Type B pancreatic cell (in vitro differentiated cells): ENCODE measurements around the gene HNRNPLL. TPM values are rescaled to one million over a fixed set of nuclear protein-coding genes. Genes with fewer than 3 reads are reported as not detected.
A peak's percentile ranks its signal among the peaks of the same experiment; 100 is the strongest.

Experiments used
- DNase-seq: peaks from one replicate; pipeline ENCODE4 v3.0.0; 2021; ENCODE audit warnings: mixed read lengths; ENCODE audit not compliant: unreplicated experiment; ENCODE audit errors: extremely low spot score
- H3K27ac Mint-ChIP-seq: 2 replicates; pipeline ENCODE4 v1.8.0; 2021; ENCODE audit warnings: mild to moderate bottlenecking, mixed read lengths
- H3K27me3 Mint-ChIP-seq: 2 replicates; pipeline ENCODE4 v1.8.0; 2021; ENCODE audit warnings: mixed read lengths
- H3K36me3 Mint-ChIP-seq: 2 replicates; pipeline ENCODE4 v1.8.0; 2021; ENCODE audit warnings: mixed read lengths
- H3K4me1 Mint-ChIP-seq: one replicate; pipeline ENCODE4 v1.8.0; 2021; ENCODE audit warnings: mixed read lengths; ENCODE audit not compliant: unreplicated experiment
- H3K4me3 Mint-ChIP-seq: 2 replicates; pipeline ENCODE4 v1.8.0; 2021; ENCODE audit warnings: mild to moderate bottlenecking, mixed read lengths
- H3K9me3 Mint-ChIP-seq: 2 replicates; pipeline ENCODE4 v1.8.0; 2021; ENCODE audit warnings: mixed read lengths
- total RNA-seq: library from RNA; stranded (reverse); gene quantifications from 2 replicates; pipeline ENCODE4 v1.2.1, GENCODE V29; 2021; ENCODE audit warnings: low replicate concordance
- TF ChIP-seq, protein P1 (sequence below): fragments of 200-600 bp; sonication (generic); conservative IDR thresholded peaks from 2 replicates; pipeline ENCODE4 v1.5.0; 2021; ENCODE audit warnings: antibody characterized with exemption, mild to moderate bottlenecking

The HNRNPLL gene
- total RNA-seq, 1 donor from 2014 or later = 72.3 TPM

DNA sequence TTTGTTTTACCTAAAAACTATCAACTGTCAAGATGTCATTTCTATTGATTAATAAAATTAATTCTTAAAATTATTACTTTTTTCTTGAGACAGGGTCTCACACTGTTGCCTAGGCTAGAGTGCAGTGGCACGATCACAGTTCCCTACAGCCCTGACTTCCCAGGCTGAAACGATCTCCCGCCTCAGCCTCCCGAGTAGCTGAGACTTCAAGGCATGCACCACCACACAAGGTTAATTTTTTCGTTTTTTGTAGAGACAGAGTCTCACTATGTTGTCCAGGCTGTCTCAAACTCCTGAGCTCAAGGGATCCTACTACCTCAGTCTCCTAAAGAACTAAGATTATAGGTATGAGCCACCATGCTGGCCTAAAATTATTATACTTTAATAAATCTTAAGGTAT lies 18.7 kb downstream of the HNRNPLL start:
- Mint-ChIP-seq H3K4me1 (peaks cover 7% of the 10 kb centered on the region), H3K27me3 (no peaks in the 10 kb centered on the region), H3K9me3 (no peaks in the 10 kb centered on the region), H3K36me3 (peaks cover 27% of the 10 kb centered on the region), H3K4me3 (no peak overlapping the region), H3K27ac (no peak overlapping the region)
- DNase-seq = no peak
- TF ChIP-seq, protein P1, sequence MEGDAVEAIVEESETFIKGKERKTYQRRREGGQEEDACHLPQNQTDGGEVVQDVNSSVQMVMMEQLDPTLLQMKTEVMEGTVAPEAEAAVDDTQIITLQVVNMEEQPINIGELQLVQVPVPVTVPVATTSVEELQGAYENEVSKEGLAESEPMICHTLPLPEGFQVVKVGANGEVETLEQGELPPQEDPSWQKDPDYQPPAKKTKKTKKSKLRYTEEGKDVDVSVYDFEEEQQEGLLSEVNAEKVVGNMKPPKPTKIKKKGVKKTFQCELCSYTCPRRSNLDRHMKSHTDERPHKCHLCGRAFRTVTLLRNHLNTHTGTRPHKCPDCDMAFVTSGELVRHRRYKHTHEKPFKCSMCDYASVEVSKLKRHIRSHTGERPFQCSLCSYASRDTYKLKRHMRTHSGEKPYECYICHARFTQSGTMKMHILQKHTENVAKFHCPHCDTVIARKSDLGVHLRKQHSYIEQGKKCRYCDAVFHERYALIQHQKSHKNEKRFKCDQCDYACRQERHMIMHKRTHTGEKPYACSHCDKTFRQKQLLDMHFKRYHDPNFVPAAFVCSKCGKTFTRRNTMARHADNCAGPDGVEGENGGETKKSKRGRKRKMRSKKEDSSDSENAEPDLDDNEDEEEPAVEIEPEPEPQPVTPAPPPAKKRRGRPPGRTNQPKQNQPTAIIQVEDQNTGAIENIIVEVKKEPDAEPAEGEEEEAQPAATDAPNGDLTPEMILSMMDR = no peak

DNA sequence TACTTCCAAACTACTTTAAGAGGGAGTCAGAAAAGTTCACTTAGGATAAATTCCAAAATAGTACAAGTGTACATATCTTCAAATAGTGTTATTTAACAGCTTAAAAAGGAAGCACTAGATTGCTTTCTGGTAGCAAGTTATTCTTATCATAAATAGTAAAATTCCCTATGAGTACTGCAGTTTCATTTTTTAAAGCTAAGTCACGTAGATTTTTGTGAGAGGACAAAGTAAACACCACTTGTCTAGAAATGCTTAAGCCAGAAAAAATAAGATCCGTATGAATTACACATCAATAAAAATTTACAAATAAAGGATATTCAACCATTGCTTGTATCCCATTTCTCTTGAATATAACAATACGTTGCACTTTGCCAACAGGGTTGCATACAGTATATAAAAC lies 19.2 kb downstream of the HNRNPLL start:
- DNase-seq = no peak
- H3K36me3 Mint-ChIP-seq = peaks cover 31% of the 10 kb centered on the region
- TF ChIP-seq, protein P1 = no peak
- no peaks in the 10 kb centered on the region for H3K9me3 Mint-ChIP-seq
- H3K27me3 Mint-ChIP-seq = no peaks in the 10 kb centered on the region
- no peak overlapping the region for H3K4me3 Mint-ChIP-seq
- peaks cover 7% of the 10 kb centered on the region for H3K4me1 Mint-ChIP-seq
- no peak overlapping the region for H3K27ac Mint-ChIP-seq

DNA sequence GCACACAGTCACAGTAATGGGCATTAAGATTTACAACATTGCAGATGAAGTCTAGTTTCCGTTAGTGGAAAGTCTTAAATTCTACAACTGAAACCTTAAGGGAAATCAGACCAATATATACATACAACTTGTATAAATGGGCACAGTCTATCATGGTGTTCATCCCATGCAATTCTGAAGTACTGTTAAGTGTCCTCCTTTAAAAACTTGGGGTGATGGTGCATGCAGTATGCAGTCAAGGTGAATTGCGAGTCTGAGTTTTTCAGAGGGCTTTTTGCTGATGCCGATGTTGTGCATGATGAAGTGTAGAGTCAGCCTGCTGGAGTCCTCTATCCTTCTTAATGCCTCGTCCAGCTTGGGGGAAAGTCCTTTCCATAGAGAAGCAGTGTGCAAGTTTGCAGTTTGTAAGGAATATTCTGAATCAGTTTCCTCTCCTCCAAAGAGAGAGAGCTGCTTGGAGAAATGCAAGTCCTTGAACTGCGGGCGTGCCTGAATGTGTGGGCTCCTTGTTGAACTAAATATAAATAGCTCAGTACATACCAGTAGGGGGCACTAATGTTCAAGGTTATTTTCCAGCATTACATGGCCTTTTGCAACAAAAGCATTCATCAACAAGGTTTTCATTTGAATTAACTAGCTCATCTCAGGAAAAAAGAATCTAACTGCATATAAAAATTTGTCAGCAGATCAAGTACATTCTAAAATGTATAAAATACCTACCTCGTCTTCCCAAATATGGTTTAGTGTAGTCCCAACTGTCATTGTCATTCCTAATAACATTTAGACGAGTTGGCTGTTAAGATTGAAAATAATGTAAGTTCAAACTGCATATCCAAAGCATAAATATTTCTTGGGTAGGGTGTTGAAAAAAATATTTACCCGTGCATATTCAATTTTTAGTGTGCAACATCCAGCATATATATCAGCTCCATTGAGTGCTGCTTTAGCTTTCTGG lies 21.3 kb downstream of the HNRNPLL start:
- H3K4me1 Mint-ChIP-seq = peaks cover 7% of the 10 kb centered on the region

DNA sequence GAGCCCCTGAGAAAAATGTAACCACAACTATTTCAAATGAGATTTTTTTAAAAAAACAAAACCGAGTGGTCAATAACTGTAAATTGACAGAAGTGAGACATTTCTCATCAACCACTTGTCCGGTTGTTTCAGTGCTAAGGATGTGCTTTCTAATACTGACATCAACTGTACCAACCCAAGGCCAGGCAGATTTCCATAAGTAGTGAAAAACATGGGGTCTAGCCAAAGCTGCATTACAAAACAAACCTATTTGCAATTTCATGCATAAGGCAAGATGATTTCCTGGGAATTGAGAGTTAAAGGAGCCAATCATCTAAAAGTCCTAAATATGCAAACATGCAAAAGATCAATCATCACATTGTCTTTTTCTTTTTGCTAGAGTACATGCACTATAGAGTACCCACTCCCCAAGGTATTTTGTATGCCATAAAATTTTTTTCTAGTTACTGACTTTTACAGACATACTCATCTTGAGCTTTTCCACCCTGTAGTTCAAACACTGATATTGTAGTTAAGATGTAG lies 22.6 kb downstream of the HNRNPLL start:
- Mint-ChIP-seq H3K36me3 (peaks cover 25% of the 10 kb centered on the region), H3K27ac (no peak overlapping the region), H3K4me1 (peaks cover 7% of the 10 kb centered on the region), H3K4me3 (no peak overlapping the region), H3K9me3 (no peaks in the 10 kb centered on the region), H3K27me3 (no peaks in the 10 kb centered on the region)
- DNase-seq = no peak
- TF ChIP-seq, protein P1 = no peak

More for the DNA sequence above, 21.3 kb downstream of the HNRNPLL start:
- Mint-ChIP-seq H3K36me3 (peaks cover 29% of the 10 kb centered on the region), H3K9me3 (no peaks in the 10 kb centered on the region), H3K27me3 (no peaks in the 10 kb centered on the region), H3K4me3 (no peak overlapping the region), H3K27ac (peak overlapping the region; percentile 2)
- no peak for DNase-seq
- TF ChIP-seq, protein P1 = peak; percentile 84

DNA sequence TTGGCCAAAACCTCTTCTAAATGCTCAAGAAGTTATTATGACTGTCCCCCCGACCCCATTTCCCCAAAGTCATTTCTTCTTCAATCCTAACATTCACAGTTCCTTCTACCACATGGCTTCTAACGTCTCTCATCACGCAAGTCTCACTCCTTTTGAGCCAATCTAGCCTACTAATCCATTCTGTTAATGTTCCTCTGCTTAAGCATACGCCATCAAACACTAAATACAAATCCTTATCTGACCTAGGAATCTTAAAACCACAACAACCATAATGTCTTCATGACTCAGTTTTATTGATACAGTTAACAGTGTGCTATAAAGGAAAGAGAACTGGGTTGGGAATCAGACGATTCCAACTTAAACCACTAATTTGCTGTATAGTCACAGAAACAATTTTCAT lies 23.9 kb downstream of the HNRNPLL start:
- H3K27ac Mint-ChIP-seq = no peak overlapping the region
- no peak for DNase-seq
- H3K4me3 Mint-ChIP-seq = no peak overlapping the region
- H3K4me1 Mint-ChIP-seq = peaks cover 7% of the 10 kb centered on the region
- TF ChIP-seq, protein P1 = no peak
- H3K36me3 Mint-ChIP-seq = peaks cover 29% of the 10 kb centered on the region
- H3K27me3 Mint-ChIP-seq = no peaks in the 10 kb centered on the region
- H3K9me3 Mint-ChIP-seq = no peaks in the 10 kb centered on the region
